Fibroblast of villous mesenchyme (primary cell): ENCODE data around the gene RNU5B-1. TPM values are rescaled to one million over a fixed set of nuclear protein-coding genes. Genes with fewer than 3 reads are reported as not detected.

Experiments used
- DNase-seq: peaks from one replicate; pipeline ENCODE4 v3.0.0-alpha.2; 2010; ENCODE audit warnings: low read depth
- H3K4me3 ChIP-seq: 2 replicates; pipeline ENCODE4 v1.5.1; 2011; ENCODE audit warnings: low read depth, mild to moderate bottlenecking, low read length
- CTCF ChIP-seq: IDR thresholded peaks from 2 replicates; pipeline ENCODE4 v1.5.1; 2012; ENCODE audit warnings: low read depth, mild to moderate bottlenecking, low read length; ENCODE audit not compliant: insufficient read depth
- total RNA-seq: library from RNA; depleted of rRNA; stranded (reverse); fragments of >200 nt; gene quantifications from 2 replicates; pipeline ENCODE4 v1.2.3, GENCODE V29; 2012

The RNU5B-1 gene
- total RNA-seq, 1 donor, result not detected

GRCh38 chr15:65287520-65287855 is 17.0 kb upstream of the RNU5B-1 start:
- no peak for TF ChIP-seq CTCF
- DNase-seq, result no peak
- H3K4me3 ChIP-seq, result no peak overlapping the region

GRCh38 chr15:65289261-65289854 is 15.1 kb upstream of the RNU5B-1 start:
- no peak for TF ChIP-seq CTCF
- no peak overlapping the region for H3K4me3 ChIP-seq
- no peak for DNase-seq

- TF ChIP-seq CTCF, result no peak
- no peak for DNase-seq
- no peak overlapping the region for H3K4me3 ChIP-seq
Observed at GRCh38 chr15:65290228-65290627, 14.2 kb upstream of the RNU5B-1 start.

GRCh38 chr15:65292938-65293518 is 11.4 kb upstream of the RNU5B-1 start:
- TF ChIP-seq CTCF, result no peak
- DNase-seq, result no peak
- no peak overlapping the region for H3K4me3 ChIP-seq

GRCh38 chr15:65298731-65299130 is 5.7 kb upstream of the RNU5B-1 start:
- no peak for TF ChIP-seq CTCF
- no peak for DNase-seq
- no peak overlapping the region for H3K4me3 ChIP-seq

GRCh38 chr15:65300924-65301441 is 3.5 kb upstream of the RNU5B-1 start:
- no peak for DNase-seq
- no peak for TF ChIP-seq CTCF
- H3K4me3 ChIP-seq, result no peak overlapping the region

GRCh38 chr15:65302061-65302460 is 2.4 kb upstream of the RNU5B-1 start:
- no peak for DNase-seq
- no peak overlapping the region for H3K4me3 ChIP-seq
- no peak for TF ChIP-seq CTCF
